Thoracic aorta (tissue), 2 donors: ENCODE measurements around the gene PSMB2. TPM values are rescaled to one million over a fixed set of nuclear protein-coding genes. Genes with fewer than 3 reads are reported as not detected.

Source experiments
- ATAC-seq: fragments of 150-250 bp; one replicate; pipeline ENCODE4 v1.8.0; 2017; ENCODE audit warnings: low read depth; ENCODE audit not compliant: insufficient number of reproducible peaks, low FRiP score
- DNase-seq: peaks from one replicate; pipeline ENCODE4 v3.0.0-alpha.2; 2020; ENCODE audit warnings: low spot score
- H3K27ac ChIP-seq, 2 donors: fragments of 200-600 bp; sonication (generic); 1 replicate in 1 of 2; 2 replicates in 1 of 2; pipeline ENCODE4 v1.5.1; 2016; ENCODE audit warnings: mild to moderate bottlenecking in 2 of 2, moderate library complexity in 2 of 2
- H3K27me3 ChIP-seq: fragments of 200-600 bp; sonication (generic); replicated peaks from 2 replicates; pipeline ENCODE4 v1.6.0; 2016; ENCODE audit warnings: mild to moderate bottlenecking; ENCODE audit not compliant: insufficient read depth
- H3K36me3 ChIP-seq: fragments of 200-600 bp; sonication (generic); one replicate; pipeline ENCODE4 v1.5.1; 2016
- H3K4me1 ChIP-seq, 2 donors: fragments of 200-600 bp; sonication (generic); 1 replicate in 1 of 2; 2 replicates in 1 of 2; pipeline versions ENCODE4 v1.5.1 to v1.6.0; 2016; ENCODE audit warnings: low read depth in 2 of 2, mild to moderate bottlenecking in 1 of 2; ENCODE audit not compliant: control insufficient read depth in 1 of 2
- H3K4me3 ChIP-seq: fragments of 200-600 bp; sonication (generic); 2 replicates; pipeline ENCODE4 v1.5.1; 2016; ENCODE audit warnings: mild to moderate bottlenecking
- H3K9me3 ChIP-seq: fragments of 200-600 bp; sonication (generic); 2 replicates; pipeline ENCODE4 v1.5.1; 2016
- CTCF ChIP-seq: fragments of 200-600 bp; sonication (generic); IDR thresholded peaks from one replicate; pipeline ENCODE4 v1.5.1; 2019; ENCODE audit warnings: antibody characterized with exemption
- total RNA-seq, 2 donors: library from RNA; depleted of rRNA; stranded (reverse); fragments of >200 nt; gene quantifications; one replicate each; pipeline versions ENCODE4 v1.1.0 to v1.2.3, GENCODE V29; 2016

The PSMB2 gene
- total RNA-seq, 2 donors from 2014 or later = 32.4 to 39.6 TPM

- no peak overlapping the region for H3K27ac ChIP-seq
- no peaks in the 10 kb centered on the region for H3K4me1 ChIP-seq
- TF ChIP-seq CTCF = no peak
- no peak overlapping the region for H3K4me3 ChIP-seq
- H3K9me3 ChIP-seq = no peaks in the 10 kb centered on the region
- DNase-seq (no peak), ATAC-seq (no peak)
- no peaks in the 10 kb centered on the region for H3K27me3 ChIP-seq
- H3K36me3 ChIP-seq = no peaks in the 10 kb centered on the region
These were observed 16.5 kb upstream of the PSMB2 start for GRCh38 chr1:35657851-35658250.

GRCh38 chr1:35656863-35657232 is 15.5 kb upstream of the PSMB2 start:
- H3K4me1 ChIP-seq = no peaks in the 10 kb centered on the region
- no peaks in the 10 kb centered on the region for H3K27me3 ChIP-seq
- no peak for TF ChIP-seq CTCF
- no peaks in the 10 kb centered on the region for H3K36me3 ChIP-seq
- no peak overlapping the region for H3K27ac ChIP-seq
- no peaks in the 10 kb centered on the region for H3K9me3 ChIP-seq
- no peak overlapping the region for H3K4me3 ChIP-seq
- no peak for DNase-seq
- ATAC-seq = no peak

GRCh38 chr1:35656148-35656862 is 15.0 kb upstream of the PSMB2 start:
- Histone ChIP-seq H3K9me3 (no peaks in the 10 kb centered on the region), H3K4me1 (no peaks in the 10 kb centered on the region), H3K27ac (no peak overlapping the region), H3K36me3 (no peaks in the 10 kb centered on the region), H3K4me3 (no peak overlapping the region), H3K27me3 (no peaks in the 10 kb centered on the region)
- ATAC-seq (no peak), DNase-seq (no peak)
- TF ChIP-seq CTCF = no peak

- DNase-seq (no peak), ATAC-seq (no peak)
- no peaks in the 10 kb centered on the region for H3K9me3 ChIP-seq
- no peak overlapping the region for H3K27ac ChIP-seq
- no peaks in the 10 kb centered on the region for H3K27me3 ChIP-seq
- no peaks in the 10 kb centered on the region for H3K4me1 ChIP-seq
- TF ChIP-seq CTCF = no peak
- no peak overlapping the region for H3K4me3 ChIP-seq
- no peaks in the 10 kb centered on the region for H3K36me3 ChIP-seq
These were observed 13.9 kb upstream of the PSMB2 start for GRCh38 chr1:35655196-35655595.

- Histone ChIP-seq H3K27me3 (no peaks in the 10 kb centered on the region), H3K9me3 (no peaks in the 10 kb centered on the region), H3K36me3 (no peaks in the 10 kb centered on the region), H3K27ac (no peak overlapping the region), H3K4me1 (no peaks in the 10 kb centered on the region), H3K4me3 (no peak overlapping the region)
- TF ChIP-seq CTCF = no peak
- no peak for DNase-seq
- ATAC-seq = no peak
These were observed 9.1 kb upstream of the PSMB2 start for GRCh38 chr1:35650416-35650815.
